ENCODE data around the gene RIC3.

RIC3 gene

GRCh38 chr11:8079111-8079675 lies 89.6 kb downstream of the RIC3 start:
- no peak for TF ChIP-seq CTCF (IDR thresholded peaks at IDR 0.05)

- TF ChIP-seq CTCF (IDR thresholded peaks at IDR 0.05) = no peak
Measured at GRCh38 chr11:8075119-8075726, 93.6 kb downstream of the RIC3 start.

- no peak for TF ChIP-seq CTCF (IDR thresholded peaks at IDR 0.05)
Measured at GRCh38 chr11:8071616-8072581, 96.9 kb downstream of the RIC3 start.

GRCh38 chr11:8070417-8071115 lies 98.3 kb downstream of the RIC3 start:
- no peak; the same call in 1 of the 2 replicates for TF ChIP-seq CTCF (IDR thresholded peaks at IDR 0.05)

GRCh38 chr11:8069771-8070170 lies 99.1 kb downstream of the RIC3 start:
- TF ChIP-seq CTCF (IDR thresholded peaks at IDR 0.05) = no peak

GRCh38 chr11:8068605-8069221 lies 100.1 kb downstream of the RIC3 start:
- TF ChIP-seq CTCF (IDR thresholded peaks at IDR 0.05) = no peak
